Breast epithelium (tissue), 4 donors: ENCODE data around the gene SDSL. TPM values are rescaled to one million over a fixed set of nuclear protein-coding genes. Genes with fewer than 3 reads are reported as not detected.

Experiments used
- DNase-seq, 2 donors: peaks; one replicate each; pipeline ENCODE4 v3.0.0-alpha.2; 2019; ENCODE audit warnings: low spot score in 2 of 2
- H3K27ac ChIP-seq, 2 donors: fragments of 200-600 bp; sonication (generic) in 1 of 2; one replicate each; pipeline ENCODE4 v1.5.1; 2016 to 2019; ENCODE audit warnings: mild to moderate bottlenecking in 1 of 2
- H3K27me3 ChIP-seq, 2 donors: fragments of 200-600 bp; sonication (generic) in 1 of 2; one replicate each; pipeline versions ENCODE4 v1.5.1 to v1.6.0; 2017 to 2019; ENCODE audit warnings: control low read depth in 1 of 2, mild to moderate bottlenecking in 1 of 2
- H3K36me3 ChIP-seq: fragments of 200-600 bp; one replicate; pipeline ENCODE4 v1.5.1; 2019
- H3K4me1 ChIP-seq, 2 donors: fragments of 200-600 bp; sonication (generic); one replicate each; pipeline ENCODE4 v1.5.1; 2016 to 2019; ENCODE audit warnings: control low read depth in 1 of 2
- H3K4me3 ChIP-seq, 3 donors: fragments of 200-600 bp; sonication (generic); 1 replicate in 2 of 3; 2 replicates in 1 of 3; pipeline ENCODE4 v1.5.1; 2016 to 2019; ENCODE audit warnings: mild to moderate bottlenecking in 3 of 3, moderate library complexity in 2 of 3
- H3K9me3 ChIP-seq, 2 donors: fragments of 200-600 bp; sonication (generic) in 1 of 2; one replicate each; pipeline ENCODE4 v1.5.1; 2016 to 2019; ENCODE audit warnings: control low read depth in 1 of 2
- CTCF ChIP-seq, 3 donors: fragments of 450-650 bp; IDR thresholded peaks; one replicate each; pipeline ENCODE4 v1.5.1; 2016 to 2017; ENCODE audit warnings: antibody characterized with exemption in 3 of 3, mild to moderate bottlenecking in 3 of 3, moderate library complexity in 3 of 3
- POLR2A ChIP-seq: fragments of 450-650 bp; IDR thresholded peaks from one replicate; pipeline ENCODE4 v1.6.1; 2016; ENCODE audit warnings: antibody characterized with exemption, mild to moderate bottlenecking, moderate library complexity
- POLR2AphosphoS5 ChIP-seq, 3 donors: sonication (generic); formaldehyde crosslinking; IDR thresholded peaks; one replicate each; pipeline ENCODE4 v1.6.1; 2017; ENCODE audit warnings: antibody characterized with exemption in 3 of 3
- intact Hi-C: fragments of 100-400 bp; cut with DNase I; formaldehyde crosslinking; loops from one replicate; pipeline ENCODE4 v1.15.1; 2023; ENCODE audit warnings: low total_unique reads
- total RNA-seq, 3 donors: library from RNA; depleted of rRNA; stranded (reverse); fragments of >200 nt; gene quantifications; one replicate each; pipeline ENCODE4 v1.1.0, GENCODE V29; 2016

The SDSL gene
- total RNA-seq, 3 donors from 2014 or later: 4.6 to 4.9 (median 4.8) TPM

GRCh38 chr12:113391650-113392337 is 30.4 kb upstream of the SDSL start:
- Histone ChIP-seq H3K4me3 (no peak overlapping the region), H3K27me3 (no peaks in the 10 kb centered on the region), H3K9me3 (no peaks in the 10 kb centered on the region), H3K27ac (no peak overlapping the region), H3K36me3 (peaks cover 5% of the 10 kb centered on the region), H3K4me1 (no peaks in the 10 kb centered on the region)
- intact Hi-C loops: no loop called here
- TF ChIP-seq CTCF (IDR thresholded peaks at IDR 0.05) (no peak), POLR2A (no peak), POLR2AphosphoS5 (IDR thresholded peaks at IDR 0.05) (no peak)
- no peak for DNase-seq

- Histone ChIP-seq H3K9me3 (no peaks in the 10 kb centered on the region), H3K27me3 (no peaks in the 10 kb centered on the region), H3K4me3 (no peak overlapping the region), H3K36me3 (peaks cover 5% of the 10 kb centered on the region), H3K4me1 (no peaks in the 10 kb centered on the region), H3K27ac (no peak overlapping the region)
- TF ChIP-seq POLR2AphosphoS5 (IDR thresholded peaks at IDR 0.05) (no peak), POLR2A (no peak), CTCF (IDR thresholded peaks at IDR 0.05) (no peak)
- intact Hi-C loops: no loop called here
- no peak for DNase-seq
These were observed 29.7 kb upstream of the SDSL start for GRCh38 chr12:113392520-113392919.

- TF ChIP-seq POLR2A: no peak
- TF ChIP-seq POLR2AphosphoS5 (IDR thresholded peaks at IDR 0.05): no peak
- TF ChIP-seq CTCF (IDR thresholded peaks at IDR 0.05): no peak
- no peaks in the 10 kb centered on the region for H3K27me3 ChIP-seq
- intact Hi-C loops: no loop called here
- no peak for DNase-seq
- no peak overlapping the region for H3K4me3 ChIP-seq
- no peaks in the 10 kb centered on the region for H3K9me3 ChIP-seq
- H3K36me3 ChIP-seq: peaks cover 5% of the 10 kb centered on the region
- H3K27ac ChIP-seq: no peak overlapping the region
- no peaks in the 10 kb centered on the region for H3K4me1 ChIP-seq
These were observed 29.1 kb upstream of the SDSL start for GRCh38 chr12:113392988-113393579.

GRCh38 chr12:113393749-113394148 is 28.4 kb upstream of the SDSL start:
- no peak for DNase-seq
- H3K27ac ChIP-seq: no peak overlapping the region
- TF ChIP-seq POLR2A (no peak), CTCF (IDR thresholded peaks at IDR 0.05) (no peak), POLR2AphosphoS5 (IDR thresholded peaks at IDR 0.05) (no peak)
- H3K4me1 ChIP-seq: no peaks in the 10 kb centered on the region
- intact Hi-C loops: no loop called here
- H3K9me3 ChIP-seq: no peaks in the 10 kb centered on the region
- H3K4me3 ChIP-seq: no peak overlapping the region
- peaks cover under 1% of the 10 kb centered on the region for H3K36me3 ChIP-seq
- peaks cover 0 to 6% of the 10 kb centered on the region in 2 donors for H3K27me3 ChIP-seq

GRCh38 chr12:113395119-113395518 is 27.1 kb upstream of the SDSL start:
- intact Hi-C loops: no loop called here
- TF ChIP-seq POLR2A (no peak), POLR2AphosphoS5 (IDR thresholded peaks at IDR 0.05) (no peak), CTCF (IDR thresholded peaks at IDR 0.05) (no peak)
- DNase-seq: no peak
- Histone ChIP-seq H3K4me3 (no peak overlapping the region), H3K36me3 (no peaks in the 10 kb centered on the region), H3K27me3 (peaks cover 0 to 16% of the 10 kb centered on the region in 2 donors), H3K9me3 (no peaks in the 10 kb centered on the region), H3K4me1 (no peaks in the 10 kb centered on the region), H3K27ac (no peak overlapping the region)
